Measurements from ENCODE around the gene TMSB4X.

TMSB4X gene

DNA sequence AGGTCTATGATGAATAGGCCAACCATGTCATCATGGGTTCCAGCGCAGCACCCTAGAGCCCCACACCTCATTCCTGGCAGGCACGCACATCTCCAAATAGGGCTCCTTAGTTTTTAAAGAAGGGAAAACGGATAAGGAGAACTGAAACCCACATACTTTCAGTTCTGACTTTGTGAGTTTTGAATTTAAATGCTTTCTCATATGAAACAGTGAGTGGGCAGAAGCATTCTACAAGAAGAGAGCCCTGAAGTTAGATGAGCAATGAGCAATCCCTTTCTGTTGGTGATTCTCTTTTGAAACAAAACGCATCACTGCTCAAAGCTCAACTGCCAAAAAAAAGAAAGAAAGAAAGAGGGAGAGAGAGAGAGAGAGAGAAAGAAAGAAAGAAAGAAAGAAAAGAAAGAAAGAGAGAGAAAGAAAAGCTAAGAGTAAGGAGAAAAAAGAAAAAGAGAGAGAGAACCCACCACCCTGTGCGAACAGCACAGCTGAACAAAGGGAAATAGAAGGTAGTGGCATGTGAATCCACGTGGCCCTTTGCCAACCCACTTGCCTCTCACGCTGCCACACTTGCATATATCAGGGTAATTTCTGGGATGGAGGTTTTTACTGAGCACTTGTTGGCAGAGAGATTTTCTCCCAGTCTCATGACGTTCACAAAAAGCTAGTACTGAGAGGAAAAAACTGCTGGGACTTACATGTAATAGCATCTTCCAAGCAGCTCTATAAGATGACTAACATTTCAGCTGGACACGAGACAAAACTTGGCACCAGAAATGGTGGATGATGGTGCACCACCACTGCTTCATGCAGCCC lies 31.0 kb downstream of the TMSB4X start:
- no peak for TF ChIP-seq FOXP2 (optimal IDR thresholded peaks at IDR 0.05; ENCODE audit: control extremely low read depth, extremely low read length, insufficient read depth)
- H3K9me3 ChIP-seq (ENCODE audit: low read depth, low read length), result no peaks in the 10 kb centered on the region
- H3K36me3 ChIP-seq (ENCODE audit: insufficient read depth, low read length), result no peaks in the 10 kb centered on the region
- no peak overlapping the region for H3K27ac ChIP-seq
- no peak overlapping the region for H3K4me3 ChIP-seq
- H3K9ac ChIP-seq (ENCODE audit: insufficient read length), result no peak overlapping the region
- DNase-seq (ENCODE audit: low read depth, low spot score), result no peak

DNA sequence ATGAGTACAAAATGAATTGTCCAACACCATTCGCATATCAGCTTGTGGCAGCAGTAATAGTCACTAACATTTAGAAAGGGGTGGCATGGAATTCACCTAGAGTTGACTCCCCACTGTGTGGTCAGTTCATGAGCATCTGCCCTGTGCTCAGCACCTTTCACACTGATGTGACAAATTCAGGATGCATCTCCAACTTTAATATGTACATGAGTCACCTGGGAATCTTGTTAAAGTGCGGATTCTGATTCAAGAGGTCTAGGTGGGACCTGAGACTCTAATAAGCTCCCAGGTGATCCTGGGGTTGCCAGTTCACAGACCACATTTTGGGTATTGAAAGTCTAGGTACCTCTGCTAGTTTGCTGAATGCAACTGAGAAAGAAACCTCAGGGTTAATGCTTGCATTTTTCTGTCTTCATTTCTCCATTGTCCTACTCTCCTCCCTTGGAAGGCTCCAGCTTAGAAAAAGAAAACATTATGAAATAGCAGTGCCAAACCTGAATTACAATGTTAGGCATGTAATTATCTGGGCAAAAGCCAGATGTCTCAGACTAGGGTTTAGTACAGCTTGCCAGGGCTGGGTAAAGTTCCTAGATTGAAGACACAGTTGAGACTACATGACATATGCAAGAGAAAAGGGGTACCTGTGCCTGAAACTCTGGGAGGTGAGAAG lies 32.7 kb downstream of the TMSB4X start:
- TF ChIP-seq FOXP2 (optimal IDR thresholded peaks at IDR 0.05; ENCODE audit: control extremely low read depth, extremely low read length, insufficient read depth) (no peak), EZH2 (IDR thresholded peaks at IDR 0.05) (no peak), POLR2AphosphoS5 (IDR thresholded peaks at IDR 0.05; ENCODE audit: borderline replicate concordance, low read depth, low read length) (no peak)
- no peak overlapping the region for H3K27ac ChIP-seq

DNA sequence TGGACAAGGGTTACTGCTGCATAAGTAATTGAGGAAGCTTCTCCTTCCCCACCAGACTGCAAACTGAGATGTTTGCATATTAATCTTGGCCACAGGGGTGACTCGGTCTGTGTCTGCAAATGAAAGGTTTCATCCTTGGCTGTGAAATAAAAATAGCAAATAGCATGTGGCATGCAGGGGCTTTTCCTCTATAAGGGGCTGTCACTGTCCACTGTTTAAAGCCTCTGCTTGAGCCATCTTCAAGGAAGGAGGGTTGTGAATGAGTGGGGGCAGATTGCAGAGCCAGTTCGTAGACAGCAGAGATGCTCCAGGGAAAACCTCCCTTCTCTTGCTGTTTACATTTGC lies 33.3 kb downstream of the TMSB4X start:
- DNase-seq (ENCODE audit: low read depth, low spot score), result no peak
- no peak overlapping the region for H3K9ac ChIP-seq (ENCODE audit: insufficient read length)
- TF ChIP-seq POLR2AphosphoS5 (IDR thresholded peaks at IDR 0.05; ENCODE audit: borderline replicate concordance, low read depth, low read length) (no peak), EZH2 (IDR thresholded peaks at IDR 0.05) (no peak), FOXP2 (optimal IDR thresholded peaks at IDR 0.05; ENCODE audit: control extremely low read depth, extremely low read length, insufficient read depth) (no peak)
- no peaks in the 10 kb centered on the region for H3K9me3 ChIP-seq (ENCODE audit: low read depth, low read length)
- H3K4me3 ChIP-seq, result no peak overlapping the region
- H3K36me3 ChIP-seq (ENCODE audit: insufficient read depth, low read length), result no peaks in the 10 kb centered on the region
- no peak overlapping the region for H3K27ac ChIP-seq

More for the DNA sequence above, 32.7 kb downstream of the TMSB4X start:
- Histone ChIP-seq H3K36me3 (ENCODE audit: insufficient read depth, low read length) (no peaks in the 10 kb centered on the region), H3K9me3 (ENCODE audit: low read depth, low read length) (no peaks in the 10 kb centered on the region), H3K9ac (ENCODE audit: insufficient read length) (no peak overlapping the region), H3K4me3 (no peak overlapping the region)
- DNase-seq (ENCODE audit: low read depth, low spot score), result no peak

DNA sequence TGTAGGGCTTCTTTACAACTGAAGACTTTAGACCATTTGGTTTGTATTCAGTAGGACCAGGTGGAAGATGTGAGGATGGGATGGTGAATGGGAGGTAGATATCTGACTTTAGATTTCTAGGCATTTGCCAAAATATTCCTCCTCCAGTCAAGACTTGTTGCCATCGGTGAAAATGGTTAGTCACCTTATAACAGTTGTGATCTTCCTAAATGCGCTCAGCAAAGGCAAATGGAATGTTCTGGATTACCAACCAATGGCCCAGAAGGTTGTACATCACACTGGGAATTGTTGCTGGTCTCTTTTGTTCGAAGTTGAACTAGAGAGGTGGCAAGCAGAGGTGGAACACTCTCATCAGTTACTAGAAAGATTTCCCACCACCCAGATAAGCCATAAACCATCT lies 33.9 kb downstream of the TMSB4X start:
- no peak for DNase-seq (ENCODE audit: low read depth, low spot score)
- Histone ChIP-seq H3K9me3 (ENCODE audit: low read depth, low read length) (no peaks in the 10 kb centered on the region), H3K27ac (no peak overlapping the region), H3K4me3 (no peak overlapping the region), H3K36me3 (ENCODE audit: insufficient read depth, low read length) (no peaks in the 10 kb centered on the region), H3K9ac (ENCODE audit: insufficient read length) (no peak overlapping the region)
- TF ChIP-seq FOXP2 (optimal IDR thresholded peaks at IDR 0.05; ENCODE audit: control extremely low read depth, extremely low read length, insufficient read depth) (no peak), POLR2AphosphoS5 (IDR thresholded peaks at IDR 0.05; ENCODE audit: borderline replicate concordance, low read depth, low read length) (no peak)

DNA sequence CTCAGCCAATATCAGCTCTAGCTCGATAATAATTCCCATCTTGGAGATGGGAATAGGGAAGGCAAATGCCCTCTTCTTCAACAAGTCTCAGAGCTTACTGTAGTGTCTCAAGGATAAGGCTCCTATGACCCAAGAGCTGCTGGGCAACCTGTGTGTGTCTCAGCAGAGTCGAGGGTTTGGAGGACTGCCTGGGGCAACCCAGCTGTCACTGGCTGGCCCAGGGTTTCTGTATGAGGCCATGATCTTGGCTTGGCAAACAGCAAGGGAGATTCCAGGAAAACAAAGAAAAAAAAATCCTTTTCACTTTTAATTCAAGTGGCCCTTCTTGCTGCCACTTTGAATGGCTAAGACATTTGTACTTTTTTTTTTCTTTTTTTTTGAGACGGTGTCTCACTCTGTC lies 34.4 kb downstream of the TMSB4X start:
- Histone ChIP-seq H3K9ac (ENCODE audit: insufficient read length) (no peak overlapping the region), H3K36me3 (ENCODE audit: insufficient read depth, low read length) (no peaks in the 10 kb centered on the region), H3K27ac (no peak overlapping the region), H3K9me3 (ENCODE audit: low read depth, low read length) (no peaks in the 10 kb centered on the region), H3K4me3 (no peak overlapping the region)
- no peak for DNase-seq (ENCODE audit: low read depth, low spot score)
- TF ChIP-seq FOXP2 (optimal IDR thresholded peaks at IDR 0.05; ENCODE audit: control extremely low read depth, extremely low read length, insufficient read depth) (no peak), POLR2AphosphoS5 (IDR thresholded peaks at IDR 0.05; ENCODE audit: borderline replicate concordance, low read depth, low read length) (no peak), EZH2 (IDR thresholded peaks at IDR 0.05) (no peak)

DNA sequence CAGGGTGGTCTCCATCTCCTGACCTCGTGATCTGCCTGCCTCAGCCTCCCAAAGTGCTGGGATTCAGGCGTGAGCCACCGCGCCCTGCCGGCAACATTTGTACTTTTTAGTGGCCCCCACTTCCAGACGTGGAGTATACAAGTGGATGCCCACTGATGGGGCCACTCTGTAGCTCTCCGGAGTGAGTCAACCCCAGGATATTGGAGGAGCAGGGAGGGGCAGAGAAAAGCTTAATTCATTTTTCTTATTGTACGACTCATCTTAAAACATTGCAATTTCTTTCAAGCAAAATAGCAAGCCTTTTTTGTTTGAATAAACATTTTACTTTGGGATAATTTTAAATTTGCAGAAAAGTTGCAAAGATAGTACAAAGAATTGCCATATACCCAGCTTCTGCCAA lies 34.9 kb downstream of the TMSB4X start:
- no peaks in the 10 kb centered on the region for H3K36me3 ChIP-seq (ENCODE audit: insufficient read depth, low read length)
- no peak overlapping the region for H3K27ac ChIP-seq
- no peak for TF ChIP-seq POLR2AphosphoS5 (IDR thresholded peaks at IDR 0.05; ENCODE audit: borderline replicate concordance, low read depth, low read length)
- TF ChIP-seq FOXP2 (optimal IDR thresholded peaks at IDR 0.05; ENCODE audit: control extremely low read depth, extremely low read length, insufficient read depth), result no peak
- TF ChIP-seq EZH2 (IDR thresholded peaks at IDR 0.05), result no peak
- no peak for DNase-seq (ENCODE audit: low read depth, low spot score)
- no peak overlapping the region for H3K4me3 ChIP-seq
- no peak overlapping the region for H3K9ac ChIP-seq (ENCODE audit: insufficient read length)
- H3K9me3 ChIP-seq (ENCODE audit: low read depth, low read length), result no peaks in the 10 kb centered on the region

DNA sequence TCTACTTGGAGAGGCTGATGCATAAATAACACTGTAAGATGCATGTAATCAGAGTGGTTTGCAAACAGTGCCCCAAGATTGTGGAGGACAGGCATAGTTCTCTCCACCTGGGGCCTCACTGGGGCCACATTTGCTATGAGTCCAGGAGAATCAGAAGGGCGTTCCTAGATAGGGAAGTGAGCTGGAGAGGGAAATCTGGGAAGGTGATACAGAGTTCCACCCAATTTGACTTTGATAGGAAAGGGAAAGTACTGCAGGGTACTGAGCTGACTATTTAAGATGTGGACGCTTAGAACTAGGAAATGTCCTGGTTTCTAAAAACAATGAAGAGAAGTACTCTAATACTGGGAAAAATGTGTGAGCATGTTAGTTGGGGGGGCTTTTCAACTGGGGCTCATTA lies 35.6 kb downstream of the TMSB4X start:
- Histone ChIP-seq H3K36me3 (ENCODE audit: insufficient read depth, low read length) (no peaks in the 10 kb centered on the region), H3K4me3 (no peak overlapping the region), H3K27ac (no peak overlapping the region), H3K9ac (ENCODE audit: insufficient read length) (no peak overlapping the region), H3K9me3 (ENCODE audit: low read depth, low read length) (no peaks in the 10 kb centered on the region)
- no peak for TF ChIP-seq EZH2 (IDR thresholded peaks at IDR 0.05)
- no peak for TF ChIP-seq FOXP2 (optimal IDR thresholded peaks at IDR 0.05; ENCODE audit: control extremely low read depth, extremely low read length, insufficient read depth)
- no peak for TF ChIP-seq POLR2AphosphoS5 (IDR thresholded peaks at IDR 0.05; ENCODE audit: borderline replicate concordance, low read depth, low read length)
- no peak for DNase-seq (ENCODE audit: low read depth, low spot score)

DNA sequence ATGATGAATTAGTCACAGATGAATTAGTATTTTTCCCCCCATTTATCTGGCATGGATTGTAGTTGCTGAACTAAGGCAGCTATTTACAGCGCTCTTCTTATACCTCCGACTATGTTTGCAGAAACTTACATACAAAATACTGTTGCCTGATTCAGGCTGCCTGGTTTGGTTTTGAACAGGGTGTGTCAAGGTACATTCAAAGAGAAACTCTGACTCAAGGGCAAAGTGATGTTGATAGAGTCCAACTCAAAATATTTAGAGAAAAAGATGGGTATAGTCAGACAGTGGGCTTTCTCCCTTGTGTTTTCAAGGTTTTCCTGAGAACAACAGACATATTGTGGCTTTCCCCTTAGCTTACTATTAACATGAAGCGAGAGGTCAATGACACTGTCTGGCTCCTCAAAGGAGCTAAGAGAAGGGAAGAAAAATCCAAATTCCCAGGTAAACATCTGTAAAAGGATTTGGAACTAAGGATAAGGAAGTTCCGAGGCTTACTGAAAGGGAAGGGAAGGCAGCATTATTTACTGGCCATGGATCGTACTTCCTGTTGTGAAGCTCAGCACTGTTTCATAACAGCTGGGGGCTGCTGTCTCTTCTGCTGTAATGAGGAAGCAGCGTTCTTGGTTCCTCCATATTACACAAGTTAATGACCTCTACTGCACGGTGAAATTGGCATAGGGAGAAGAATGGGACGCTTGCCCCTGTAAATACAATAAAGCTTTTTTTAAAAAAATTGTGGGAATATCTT lies 38.6 kb downstream of the TMSB4X start:
- no peak for TF ChIP-seq FOXP2 (optimal IDR thresholded peaks at IDR 0.05; ENCODE audit: control extremely low read depth, extremely low read length, insufficient read depth)
- TF ChIP-seq POLR2AphosphoS5 (IDR thresholded peaks at IDR 0.05; ENCODE audit: borderline replicate concordance, low read depth, low read length), result no peak
- no peak for TF ChIP-seq EZH2 (IDR thresholded peaks at IDR 0.05)
- Histone ChIP-seq H3K4me3 (no peak overlapping the region), H3K9me3 (ENCODE audit: low read depth, low read length) (no peaks in the 10 kb centered on the region), H3K27ac (no peak overlapping the region), H3K36me3 (ENCODE audit: insufficient read depth, low read length) (no peaks in the 10 kb centered on the region), H3K9ac (ENCODE audit: insufficient read length) (no peak overlapping the region)
- no peak for DNase-seq (ENCODE audit: low read depth, low spot score)
